Stimulated activated CD8-positive, alpha-beta memory T cell treated with anti-CD3 and anti-CD28 coated beads, Interleukin-2, amount 100 ng/mL, for 1 hour (primary cell): ENCODE results near the gene SCUBE1.

Experiments used
- DNase-seq, 2 donors: peaks; one replicate each; pipeline ENCODE4 v3.0.0-alpha.2; 2020; ENCODE audit warnings: low read depth in 2 of 2

SCUBE1 gene

DNA sequence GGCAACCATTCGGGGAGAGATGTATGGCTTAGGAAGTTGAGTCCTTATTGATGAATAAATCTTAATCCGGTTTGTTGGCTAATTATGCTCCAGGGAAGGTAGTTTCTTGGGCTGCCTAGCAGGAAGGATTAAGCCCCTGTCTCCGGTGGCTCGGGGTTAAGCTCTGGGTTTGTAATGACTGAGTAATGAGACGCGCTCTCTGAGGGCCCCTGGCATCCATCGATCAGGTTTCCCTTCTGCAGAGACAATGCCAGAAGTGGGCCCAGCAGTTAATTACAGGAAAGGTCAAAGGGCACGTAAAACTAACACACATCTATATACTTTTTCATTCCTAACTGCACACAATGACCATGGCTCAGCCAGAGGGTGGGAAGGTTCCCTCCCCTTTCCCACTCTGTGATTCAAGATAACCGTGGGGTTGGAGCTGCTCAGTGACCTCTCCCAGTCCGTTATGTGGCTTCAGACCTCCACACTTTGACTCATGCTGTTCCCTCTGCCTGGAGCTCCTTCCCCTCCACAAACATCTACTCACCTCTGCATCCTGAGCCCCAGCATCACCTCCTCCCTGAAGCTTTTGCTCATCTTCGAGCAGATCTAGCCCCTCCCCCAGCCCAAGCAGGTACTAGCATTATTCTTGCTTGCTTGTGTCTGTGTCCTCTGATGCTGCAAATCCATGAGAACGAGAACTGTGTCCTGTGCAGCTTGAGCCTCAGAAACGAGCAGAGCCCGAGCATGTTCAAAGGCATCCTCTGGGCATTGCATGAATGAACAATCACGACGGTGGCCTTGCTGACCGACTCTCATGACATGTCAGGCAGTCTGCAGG, 16.6 kb downstream of the SCUBE1 start:
- DNase-seq, result no peak

DNA sequence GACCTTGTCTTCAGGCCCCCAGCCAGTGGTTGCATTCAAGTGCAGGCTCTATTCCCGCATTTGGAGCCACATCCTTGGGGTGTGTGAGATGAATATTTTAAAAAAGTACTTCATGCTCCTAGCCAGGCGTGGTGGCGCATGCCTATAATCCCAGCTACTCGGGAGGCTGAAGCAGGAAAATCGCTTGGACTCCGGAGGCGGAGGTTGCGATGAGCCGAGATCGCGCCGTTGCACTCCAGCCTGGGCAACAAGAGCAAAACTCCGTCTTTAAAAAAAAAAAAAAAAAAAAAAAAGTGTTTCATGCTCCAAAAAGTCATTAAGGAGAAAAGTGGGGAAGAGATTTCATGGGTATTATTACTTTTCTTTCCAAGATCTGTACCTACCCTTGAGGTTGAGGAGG, 18.0 kb downstream of the SCUBE1 start:
- DNase-seq, result no peak

GRCh38 chr22:43320943-43321900, 21.9 kb downstream of the SCUBE1 start:
- no peak for DNase-seq

DNA sequence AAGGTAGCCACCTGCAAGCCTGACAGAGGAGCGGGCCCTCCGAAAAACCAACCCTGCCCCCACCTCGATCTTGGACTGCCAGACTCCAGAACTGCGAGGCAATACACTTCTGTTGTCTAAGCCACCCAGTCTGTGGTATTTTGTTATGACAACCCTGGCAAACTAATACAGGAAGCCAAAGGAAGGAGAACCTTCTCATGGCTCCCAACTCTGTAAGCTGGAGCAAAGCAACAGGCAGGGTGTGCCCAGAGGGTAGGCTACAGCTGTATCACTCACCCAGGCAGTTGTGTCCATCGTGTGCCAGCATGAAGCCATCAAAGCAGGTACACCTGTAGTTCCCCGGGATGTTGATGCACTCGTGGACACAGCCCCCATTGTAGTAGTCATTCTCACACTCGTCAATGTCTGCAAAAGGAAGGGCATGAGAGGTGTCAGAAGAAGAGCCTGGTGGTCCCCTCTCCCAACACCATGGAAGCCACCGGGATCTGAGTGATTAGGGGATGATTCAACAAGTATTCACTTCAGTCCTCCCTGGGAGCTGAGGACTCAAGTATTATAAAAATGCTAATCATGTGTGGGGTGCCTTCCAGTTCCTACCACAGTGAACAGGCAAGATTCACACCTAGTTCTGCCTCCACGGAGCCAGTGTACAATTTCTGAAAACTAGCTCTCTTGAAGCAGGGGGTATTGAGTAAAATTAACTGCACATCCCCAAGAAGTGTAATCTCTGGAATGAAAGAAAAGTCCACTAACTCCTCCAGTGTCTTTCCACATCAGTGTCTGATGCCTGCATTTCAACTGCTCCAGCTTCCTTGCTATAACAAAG, 23.3 kb downstream of the SCUBE1 start:
- no peak for DNase-seq

DNA sequence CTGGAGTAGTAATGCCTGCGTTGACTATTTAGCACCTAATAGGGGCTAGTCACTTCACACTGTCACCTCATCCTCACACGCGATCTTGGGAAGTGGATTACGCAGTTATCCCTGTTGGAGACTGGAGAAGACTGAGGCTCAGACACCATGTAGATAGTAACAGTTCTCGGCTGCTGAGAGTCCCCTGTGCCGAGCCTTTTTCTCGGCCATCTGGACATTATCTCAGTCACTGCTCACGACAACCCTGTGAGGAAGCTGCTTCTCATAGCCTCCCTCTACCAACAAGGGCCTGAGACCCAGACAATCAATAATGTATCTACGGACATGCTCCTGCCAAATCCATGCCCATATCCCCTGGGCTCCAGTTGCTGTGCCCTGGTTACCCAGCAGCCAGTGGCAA, 25.9 kb downstream of the SCUBE1 start:
- no peak for DNase-seq

- no peak for DNase-seq
Observed at GRCh38 chr22:43315687-43316217, 27.4 kb downstream of the SCUBE1 start.

- no peak for DNase-seq
Observed at GRCh38 chr22:43314611-43315010, 28.6 kb downstream of the SCUBE1 start.

DNA sequence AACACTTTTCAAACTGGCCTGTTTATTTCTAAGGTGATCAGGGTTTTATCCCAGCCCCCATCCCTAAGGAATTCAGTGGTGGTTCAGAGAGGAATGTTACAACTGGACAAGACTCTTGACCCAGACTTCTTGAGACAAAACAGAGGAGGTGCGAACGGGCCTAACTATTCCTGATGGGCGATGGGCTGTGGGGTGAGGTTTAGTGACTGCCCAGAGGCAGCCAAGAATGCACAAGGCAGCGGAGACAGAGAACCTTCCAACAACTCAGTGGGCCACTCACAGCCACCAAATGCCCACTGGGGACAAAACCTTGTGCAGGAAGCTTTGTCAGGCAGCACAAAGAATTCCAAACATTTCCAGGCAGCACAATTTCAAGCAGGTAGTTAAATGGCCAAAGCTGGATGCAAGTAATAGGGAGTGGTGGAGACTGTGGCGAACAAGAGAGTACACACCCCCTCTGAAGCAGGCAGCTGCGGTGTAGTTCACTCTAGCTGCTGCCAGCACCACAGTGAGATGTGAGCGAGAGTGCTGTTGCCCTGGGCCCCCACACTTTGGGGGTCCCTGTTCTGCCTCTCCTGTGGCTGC, 29.2 kb downstream of the SCUBE1 start:
- no peak for DNase-seq

DNA sequence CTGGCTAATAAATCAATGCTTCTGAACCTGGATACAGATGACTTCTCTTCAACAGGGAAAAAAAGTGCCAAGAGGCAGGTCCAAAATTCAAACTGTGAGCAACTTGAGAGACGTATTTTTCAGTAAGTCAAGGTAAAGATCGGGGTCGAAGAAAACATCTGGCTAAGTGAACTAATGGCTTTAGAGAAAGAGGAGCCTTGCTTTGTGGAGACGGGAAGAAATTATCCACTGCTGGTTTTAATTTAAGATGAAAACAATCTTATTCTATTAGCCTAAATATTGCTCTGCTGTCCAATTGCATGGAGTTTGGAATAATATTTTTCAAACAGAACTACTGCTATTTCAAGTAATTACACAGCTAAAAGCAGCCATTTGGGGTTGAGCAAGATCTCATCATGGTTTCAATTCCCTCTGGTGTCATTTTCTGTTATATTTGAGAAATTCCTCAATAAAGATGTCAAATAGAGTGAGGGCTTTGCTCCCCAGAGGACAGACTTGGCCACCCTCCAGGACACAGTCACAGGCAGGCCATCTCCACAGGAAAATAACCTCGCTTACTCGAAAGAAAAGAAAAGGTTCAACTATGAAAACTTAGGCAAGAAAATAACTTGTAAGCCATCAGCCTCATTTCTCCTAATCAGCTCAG, 29.8 kb downstream of the SCUBE1 start:
- no peak for DNase-seq

GRCh38 chr22:43312608-43313007, 30.6 kb downstream of the SCUBE1 start:
- DNase-seq, result no peak

GRCh38 chr22:43310798-43311197, 32.4 kb downstream of the SCUBE1 start:
- no peak for DNase-seq

GRCh38 chr22:43310311-43310710, 32.9 kb downstream of the SCUBE1 start:
- no peak for DNase-seq

DNA sequence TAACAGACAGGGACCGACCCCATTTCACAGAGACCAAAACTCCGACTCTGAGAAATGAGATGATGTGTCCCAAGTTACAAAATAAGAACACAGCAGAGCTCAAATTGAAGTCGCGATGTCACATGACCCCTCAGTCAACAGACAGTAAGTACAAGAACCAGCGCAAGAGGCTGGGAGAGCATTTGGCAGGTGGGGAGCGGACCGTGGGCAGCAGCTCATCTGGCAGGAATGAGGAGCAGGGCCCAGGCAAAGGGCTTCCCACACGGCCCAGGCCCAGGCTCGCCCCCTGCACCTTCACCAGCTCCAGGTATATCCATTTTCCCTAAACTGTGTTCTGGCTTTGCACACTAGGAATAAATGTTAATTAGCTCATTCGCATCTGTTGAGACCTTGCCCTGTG, 34.3 kb downstream of the SCUBE1 start:
- no peak for DNase-seq

- no peak for DNase-seq
Observed at GRCh38 chr22:43308060-43308830, 34.9 kb downstream of the SCUBE1 start.

GRCh38 chr22:43305806-43306205, 37.4 kb downstream of the SCUBE1 start:
- DNase-seq, result no peak

DNA sequence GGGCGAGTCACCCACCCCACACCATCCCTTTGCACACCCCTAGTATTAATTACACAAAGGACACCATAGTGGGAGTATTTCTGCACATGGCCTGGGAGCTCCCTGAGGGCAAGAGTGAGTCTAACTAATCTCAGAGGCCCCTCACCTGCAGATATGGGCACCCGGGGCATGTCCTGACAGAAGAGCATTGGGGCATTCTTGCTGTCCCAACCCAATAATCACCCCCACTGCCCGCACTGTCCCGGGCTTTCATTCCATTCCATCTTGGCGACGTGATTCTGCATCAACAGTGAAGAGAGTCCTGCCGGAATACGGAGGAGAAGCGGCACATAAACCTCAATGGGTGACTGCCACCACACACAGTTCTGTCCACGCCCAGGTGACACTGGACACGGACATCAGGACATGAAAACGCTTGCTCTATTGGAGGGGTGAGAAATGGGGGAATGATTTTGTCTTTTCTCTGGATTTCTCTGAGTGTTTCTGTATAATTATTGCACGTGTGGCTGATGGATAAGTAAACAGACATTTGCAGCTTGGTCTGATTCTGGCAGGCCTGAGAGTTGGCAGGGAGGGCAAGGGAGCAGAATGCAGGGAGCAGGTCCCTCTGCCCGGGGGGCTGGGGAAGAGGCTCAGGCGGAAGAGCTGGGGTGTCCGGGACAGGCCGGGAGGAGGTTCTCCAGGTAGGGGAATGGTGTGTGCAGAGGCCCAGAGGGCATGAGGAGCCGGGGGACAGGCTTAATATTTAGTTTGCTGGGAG, 38.2 kb downstream of the SCUBE1 start:
- DNase-seq, result no peak

DNA sequence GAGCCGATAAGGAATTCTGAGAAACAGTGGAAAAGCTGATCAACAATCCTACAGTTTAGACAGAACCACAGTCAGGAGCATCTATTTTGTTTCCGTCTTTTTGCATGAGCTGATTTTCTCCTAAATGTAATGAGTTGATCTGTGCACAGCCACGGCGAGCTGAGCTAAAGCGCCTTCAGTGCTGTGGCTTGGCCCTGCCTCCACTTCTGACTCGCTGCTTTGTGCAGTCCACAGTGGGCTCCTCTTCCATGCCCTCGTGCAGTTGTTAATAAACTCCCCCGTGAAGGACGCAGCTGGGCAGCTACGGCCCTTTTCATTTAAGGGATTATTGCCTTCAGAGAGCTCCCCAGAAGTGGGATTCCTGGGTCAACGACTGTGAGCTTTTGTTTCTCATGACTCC, 39.4 kb downstream of the SCUBE1 start:
- DNase-seq, result no peak

DNA sequence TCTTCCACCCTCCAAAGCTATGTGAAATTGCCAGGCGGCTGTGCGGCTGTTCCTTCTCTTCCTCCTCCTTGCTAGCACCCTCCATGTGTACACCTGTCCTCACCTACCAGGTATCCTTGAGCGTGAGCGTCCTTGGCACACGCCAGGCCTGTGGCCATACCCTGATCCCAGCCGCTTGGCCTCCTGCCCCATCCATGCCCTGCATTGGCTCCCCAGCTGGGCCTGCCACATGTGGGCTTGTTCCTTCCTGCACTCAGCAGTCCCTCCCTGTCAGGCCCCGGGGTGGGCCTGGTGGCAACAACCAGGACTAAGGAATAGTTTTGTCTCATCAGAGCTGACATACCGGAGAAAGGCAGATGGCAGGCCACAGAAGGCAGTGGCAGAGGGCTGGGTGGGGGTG, 40.0 kb downstream of the SCUBE1 start:
- DNase-seq, result no peak

- no peak for DNase-seq
Observed at GRCh38 chr22:43302531-43303041, 40.6 kb downstream of the SCUBE1 start.
